Progenitor cell of endocrine pancreas (in vitro differentiated cells): ENCODE results near the gene TUBA1A. TPM values are rescaled to one million over a fixed set of nuclear protein-coding genes. Genes with fewer than 3 reads are reported as not detected.

Experiments
- DNase-seq: peaks from one replicate; pipeline ENCODE4 v3.0.0; 2021; ENCODE audit warnings: low spot score; ENCODE audit not compliant: unreplicated experiment
- H3K27ac Mint-ChIP-seq: 2 replicates; pipeline ENCODE4 v1.8.0; 2021; ENCODE audit warnings: mild to moderate bottlenecking, moderate library complexity, mixed read lengths
- H3K27me3 Mint-ChIP-seq: 2 replicates; pipeline ENCODE4 v1.8.0; 2021; ENCODE audit warnings: mixed read lengths
- H3K36me3 Mint-ChIP-seq: 2 replicates; pipeline ENCODE4 v1.8.0; 2022; ENCODE audit warnings: mixed read lengths; ENCODE audit not compliant: insufficient read depth
- H3K4me1 Mint-ChIP-seq: 2 replicates; pipeline ENCODE4 v1.8.0; 2021; ENCODE audit warnings: low read depth, mixed read lengths
- H3K4me3 Mint-ChIP-seq: 2 replicates; pipeline ENCODE4 v1.8.0; 2021; ENCODE audit warnings: low read depth, mild to moderate bottlenecking, moderate library complexity, mixed read lengths
- H3K9me3 Mint-ChIP-seq: 2 replicates; pipeline ENCODE4 v1.8.0; 2021; ENCODE audit warnings: low read depth, mixed read lengths
- total RNA-seq: library from RNA; stranded (reverse); gene quantifications from 2 replicates; pipeline ENCODE4 v1.2.1, GENCODE V29; 2021
- TF ChIP-seq, protein P1 (sequence below): fragments of 200-600 bp; sonication (generic); IDR thresholded peaks from one replicate; pipeline ENCODE4 v1.5.0; 2021; ENCODE audit warnings: antibody characterized with exemption, mild to moderate bottlenecking; ENCODE audit not compliant: unreplicated experiment

TUBA1A gene
- total RNA-seq, 1 donor from 2014 or later, result 652 TPM

DNA sequence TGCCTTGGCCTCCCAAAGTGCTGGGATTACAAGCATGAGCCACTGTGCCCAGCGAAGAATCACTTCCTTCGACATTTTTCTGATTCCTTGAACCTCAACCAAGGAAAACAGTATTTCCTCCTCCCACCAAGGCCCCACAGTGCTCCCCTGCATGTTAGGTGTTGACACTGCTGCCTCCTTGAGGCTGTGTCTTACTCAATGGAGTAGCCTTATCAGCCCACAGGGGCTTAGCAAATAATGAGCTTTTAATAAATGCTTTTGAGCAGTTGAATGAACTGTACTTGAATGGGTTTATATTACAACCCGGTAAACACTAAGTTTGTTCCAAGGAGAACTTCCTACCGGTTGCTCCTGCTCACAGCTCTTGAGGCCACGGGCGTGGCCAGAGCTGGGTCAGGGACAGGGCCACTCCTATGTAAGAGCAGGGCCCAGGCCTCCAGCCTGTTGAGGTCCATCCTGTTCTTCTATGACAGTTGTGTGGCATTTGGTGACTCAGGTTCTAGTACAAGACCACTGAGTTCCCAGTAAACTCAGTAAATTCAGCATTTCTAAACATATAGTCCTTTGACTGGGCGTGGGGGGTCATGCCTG, 36.8 kb upstream of the TUBA1A start:
- TF ChIP-seq, protein P1, sequence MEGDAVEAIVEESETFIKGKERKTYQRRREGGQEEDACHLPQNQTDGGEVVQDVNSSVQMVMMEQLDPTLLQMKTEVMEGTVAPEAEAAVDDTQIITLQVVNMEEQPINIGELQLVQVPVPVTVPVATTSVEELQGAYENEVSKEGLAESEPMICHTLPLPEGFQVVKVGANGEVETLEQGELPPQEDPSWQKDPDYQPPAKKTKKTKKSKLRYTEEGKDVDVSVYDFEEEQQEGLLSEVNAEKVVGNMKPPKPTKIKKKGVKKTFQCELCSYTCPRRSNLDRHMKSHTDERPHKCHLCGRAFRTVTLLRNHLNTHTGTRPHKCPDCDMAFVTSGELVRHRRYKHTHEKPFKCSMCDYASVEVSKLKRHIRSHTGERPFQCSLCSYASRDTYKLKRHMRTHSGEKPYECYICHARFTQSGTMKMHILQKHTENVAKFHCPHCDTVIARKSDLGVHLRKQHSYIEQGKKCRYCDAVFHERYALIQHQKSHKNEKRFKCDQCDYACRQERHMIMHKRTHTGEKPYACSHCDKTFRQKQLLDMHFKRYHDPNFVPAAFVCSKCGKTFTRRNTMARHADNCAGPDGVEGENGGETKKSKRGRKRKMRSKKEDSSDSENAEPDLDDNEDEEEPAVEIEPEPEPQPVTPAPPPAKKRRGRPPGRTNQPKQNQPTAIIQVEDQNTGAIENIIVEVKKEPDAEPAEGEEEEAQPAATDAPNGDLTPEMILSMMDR, result no peak
- no peaks in the 10 kb centered on the region for H3K9me3 Mint-ChIP-seq
- H3K27me3 Mint-ChIP-seq, result peaks cover 23% of the 10 kb centered on the region
- H3K4me3 Mint-ChIP-seq, result no peak overlapping the region
- no peaks in the 10 kb centered on the region for H3K36me3 Mint-ChIP-seq
- H3K27ac Mint-ChIP-seq, result no peak overlapping the region
- H3K4me1 Mint-ChIP-seq, result peaks cover 2% of the 10 kb centered on the region
- no peak for DNase-seq

DNA sequence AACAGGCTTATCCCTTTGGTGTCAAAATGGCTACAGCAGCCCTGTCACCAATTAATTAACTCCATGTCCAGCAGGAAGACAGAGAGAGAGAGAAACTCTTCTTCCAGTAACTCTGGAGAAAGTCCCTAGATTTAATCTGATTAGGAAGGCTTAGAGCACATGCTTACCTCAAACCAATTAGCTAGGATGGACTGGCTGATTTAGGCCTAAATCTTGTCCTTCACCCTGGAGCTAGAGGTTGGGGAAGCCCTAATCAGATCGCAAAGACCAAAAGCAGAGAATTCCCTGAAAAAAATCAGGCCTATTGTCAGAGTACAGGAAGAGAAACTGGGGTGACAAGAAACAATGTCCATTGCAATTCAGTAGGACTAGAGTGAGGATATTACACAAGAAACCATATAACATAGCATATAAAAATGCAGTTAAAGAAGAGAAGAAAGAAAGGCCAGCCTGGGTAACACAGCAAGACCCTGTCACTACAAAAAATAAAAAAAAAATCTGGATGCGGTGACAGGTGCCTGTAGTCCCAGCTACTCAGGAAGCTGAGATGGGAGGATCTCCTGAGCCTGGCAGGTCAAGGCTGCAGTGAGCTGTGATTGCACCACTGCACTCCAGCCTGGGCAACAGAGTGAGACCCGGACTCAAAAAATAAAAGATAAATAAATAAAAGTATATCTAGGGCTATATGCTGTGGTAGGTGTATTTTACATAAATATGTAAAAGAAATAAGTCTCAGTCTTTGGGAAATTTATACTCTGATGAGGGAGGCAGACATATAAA, 34.9 kb upstream of the TUBA1A start:
- H3K4me3 Mint-ChIP-seq, result no peak overlapping the region
- TF ChIP-seq, protein P1, result no peak
- DNase-seq, result no peak
- no peaks in the 10 kb centered on the region for H3K4me1 Mint-ChIP-seq
- no peak overlapping the region for H3K27ac Mint-ChIP-seq
- peaks cover 10% of the 10 kb centered on the region for H3K27me3 Mint-ChIP-seq
- no peaks in the 10 kb centered on the region for H3K36me3 Mint-ChIP-seq
- H3K9me3 Mint-ChIP-seq, result no peaks in the 10 kb centered on the region

DNA sequence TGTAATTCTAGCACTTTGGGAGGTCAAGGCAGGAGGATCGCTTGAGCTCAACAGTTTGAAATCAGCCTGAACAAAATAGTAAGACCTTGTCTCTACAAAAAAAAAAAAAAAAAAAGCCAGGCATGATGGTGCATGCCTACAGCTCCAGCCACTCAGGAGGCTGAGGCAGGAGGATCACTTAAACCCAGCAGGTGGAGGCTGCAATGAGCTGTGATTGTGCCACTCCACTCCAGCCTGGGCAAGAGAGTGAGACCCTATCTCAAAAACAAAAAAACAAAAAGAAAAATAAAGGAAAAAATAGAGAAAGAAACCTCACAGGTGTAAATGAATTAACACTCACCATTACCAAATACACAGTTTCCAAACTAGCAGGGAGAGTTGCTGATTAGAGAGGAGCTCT, 34.2 kb upstream of the TUBA1A start:
- Mint-ChIP-seq H3K4me1 (no peaks in the 10 kb centered on the region), H3K27me3 (peaks cover 7% of the 10 kb centered on the region), H3K27ac (no peak overlapping the region), H3K4me3 (no peak overlapping the region), H3K9me3 (no peaks in the 10 kb centered on the region), H3K36me3 (no peaks in the 10 kb centered on the region)
- no peak for DNase-seq
- TF ChIP-seq, protein P1, result no peak

DNA sequence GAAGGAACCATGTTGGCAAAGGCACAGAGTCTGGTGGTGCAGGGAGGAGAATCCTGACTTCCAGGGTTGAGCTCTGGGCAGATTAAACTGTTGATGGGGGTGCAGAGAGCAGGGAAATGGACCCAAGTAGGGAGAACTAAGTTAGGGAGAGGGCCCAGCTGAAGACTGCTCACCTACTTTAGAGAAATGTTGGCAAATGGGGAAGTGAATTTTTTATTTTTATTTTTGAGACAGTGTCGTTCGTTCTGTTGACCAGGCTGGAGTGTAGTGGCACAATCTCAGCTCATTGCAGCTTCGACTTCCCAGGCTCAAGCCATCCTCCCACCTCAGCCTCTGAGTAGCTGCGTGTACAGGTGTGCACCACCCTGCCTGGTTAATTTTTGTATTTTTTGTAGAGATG, 32.1 kb upstream of the TUBA1A start:
- Mint-ChIP-seq H3K27ac (no peak overlapping the region), H3K27me3 (no peaks in the 10 kb centered on the region)

DNA sequence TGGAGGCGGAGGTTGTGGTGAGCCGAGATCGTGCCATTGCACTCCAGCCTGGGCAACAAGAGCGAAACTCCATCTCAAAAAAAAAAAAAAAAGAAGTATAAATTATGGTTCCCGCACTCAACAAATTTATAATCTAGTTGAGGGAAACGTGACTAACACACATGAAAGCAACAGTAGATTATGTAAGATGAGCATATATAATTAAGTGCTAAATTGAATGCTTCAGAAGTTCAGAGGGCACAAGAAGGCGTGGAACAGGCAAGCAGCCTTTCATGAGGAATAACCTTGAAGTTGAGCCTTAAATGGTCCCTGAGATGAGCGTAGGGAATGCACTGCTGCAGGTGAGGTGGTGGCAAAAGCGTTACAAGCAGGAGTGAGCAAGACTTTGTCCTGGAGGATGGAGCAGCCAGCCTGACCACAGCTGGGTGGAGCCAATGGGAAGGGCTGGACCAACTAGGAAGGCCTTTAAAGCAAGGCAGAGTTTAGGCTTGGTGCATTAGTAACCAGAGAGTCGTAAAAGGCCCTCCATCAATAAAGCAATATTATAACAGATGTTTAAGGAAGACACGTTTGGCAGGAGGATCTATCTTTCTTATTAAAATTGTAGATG, 30.6 kb upstream of the TUBA1A start:
- no peak overlapping the region for H3K4me3 Mint-ChIP-seq
- no peak overlapping the region for H3K27ac Mint-ChIP-seq
- no peaks in the 10 kb centered on the region for H3K36me3 Mint-ChIP-seq
- H3K9me3 Mint-ChIP-seq, result no peaks in the 10 kb centered on the region
- TF ChIP-seq, protein P1, result no peak
- no peak for DNase-seq
- H3K4me1 Mint-ChIP-seq, result peaks cover 3% of the 10 kb centered on the region
- H3K27me3 Mint-ChIP-seq, result no peaks in the 10 kb centered on the region

More for the DNA sequence above, 32.1 kb upstream of the TUBA1A start:
- H3K9me3 Mint-ChIP-seq, result no peaks in the 10 kb centered on the region
- H3K36me3 Mint-ChIP-seq, result no peaks in the 10 kb centered on the region
- no peak for DNase-seq
- H3K4me3 Mint-ChIP-seq, result no peak overlapping the region
- TF ChIP-seq, protein P1, result no peak
- no peaks in the 10 kb centered on the region for H3K4me1 Mint-ChIP-seq
